Activated T-cell treated with anti-CD3 and anti-CD28 coated beads, Interleukin-2, amount 50 U/mL, for 72 hours (primary cell): Measurements from ENCODE around the gene CTSD. TPM values are rescaled to one million over a fixed set of nuclear protein-coding genes. Genes with fewer than 3 reads are reported as not detected.

Experiments used
- ATAC-seq, 2 donors: fragments of 150-1000 bp; cut with Tn5 transposase; replicated peaks in 1 of 2; 2 replicates each; pipeline ENCODE4 v1.10.0; 2021; ENCODE audit warnings: moderate library complexity in 2 of 2, mild to moderate bottlenecking in 1 of 2
- DNase-seq, 2 donors: peaks; one replicate each; pipeline ENCODE4 v3.0.0; 2021 to 2022; ENCODE audit warnings: mixed read lengths in 1 of 2
- H3K27ac Mint-ChIP-seq: one replicate; pipeline ENCODE4 v1.8.0; 2022; ENCODE audit warnings: mild to moderate bottlenecking, moderate library complexity, mixed read lengths
- H3K27me3 Mint-ChIP-seq: one replicate; pipeline ENCODE4 v1.8.0; 2022; ENCODE audit warnings: low read depth, mixed read lengths
- H3K36me3 Mint-ChIP-seq, 2 donors: one replicate each; pipeline ENCODE4 v1.8.0; 2022; ENCODE audit warnings: mixed read lengths in 2 of 2, mild to moderate bottlenecking in 1 of 2; ENCODE audit not compliant: insufficient read depth in 2 of 2
- H3K4me1 Mint-ChIP-seq: one replicate; pipeline ENCODE4 v1.8.0; 2022; ENCODE audit warnings: low read depth, mixed read lengths
- H3K4me3 Mint-ChIP-seq, 2 donors: one replicate each; pipeline ENCODE4 v1.8.0; 2022; ENCODE audit warnings: mild to moderate bottlenecking in 2 of 2, mixed read lengths in 2 of 2, moderate library complexity in 2 of 2
- H3K9me3 Mint-ChIP-seq, 2 donors: one replicate each; pipeline ENCODE4 v1.8.0; 2022; ENCODE audit warnings: mixed read lengths in 2 of 2
- total RNA-seq, 2 donors: library from RNA; stranded (reverse); gene quantifications; one replicate each; pipeline ENCODE4 v1.2.3, GENCODE V29; 2022

CTSD gene
- total RNA-seq, 2 donors from 2014 or later: 56.2 to 66.9 TPM

- Mint-ChIP-seq H3K9me3 (peaks cover 6 to 8% of the 10 kb centered on the region in 2 donors), H3K4me1 (peaks cover 14% of the 10 kb centered on the region), H3K36me3 (no peaks in the 10 kb centered on the region), H3K27ac (no peak overlapping the region), H3K4me3 (no peak overlapping the region), H3K27me3 (peaks cover 15% of the 10 kb centered on the region)
- DNase-seq (no peak), ATAC-seq (no peak)
Measured at GRCh38 chr11:1745701-1746320, 17.9 kb downstream of the CTSD start.

GRCh38 chr11:1744891-1745700 is 18.6 kb downstream of the CTSD start:
- Mint-ChIP-seq H3K9me3 (peaks cover 6 to 8% of the 10 kb centered on the region in 2 donors), H3K27me3 (peaks cover 8% of the 10 kb centered on the region), H3K4me3 (no peak overlapping the region), H3K4me1 (peaks cover 8% of the 10 kb centered on the region), H3K27ac (no peak overlapping the region), H3K36me3 (no peaks in the 10 kb centered on the region)
- DNase-seq (no peak), ATAC-seq (no peak)

- Mint-ChIP-seq H3K27ac (no peak overlapping the region), H3K4me1 (peaks cover under 1% of the 10 kb centered on the region), H3K9me3 (peaks cover 6 to 8% of the 10 kb centered on the region in 2 donors), H3K36me3 (no peaks in the 10 kb centered on the region), H3K27me3 (peaks cover under 1% of the 10 kb centered on the region), H3K4me3 (no peak overlapping the region)
- DNase-seq (no peak), ATAC-seq (no peak)
Measured at GRCh38 chr11:1744137-1744886, 19.4 kb downstream of the CTSD start.

- no peaks in the 10 kb centered on the region for H3K4me1 Mint-ChIP-seq
- no peak overlapping the region for H3K27ac Mint-ChIP-seq
- DNase-seq (no peak), ATAC-seq (no peak)
- H3K9me3 Mint-ChIP-seq: peaks cover 6 to 8% of the 10 kb centered on the region in 2 donors
- H3K27me3 Mint-ChIP-seq: no peaks in the 10 kb centered on the region
- no peak overlapping the region for H3K4me3 Mint-ChIP-seq
- no peaks in the 10 kb centered on the region for H3K36me3 Mint-ChIP-seq
Measured at GRCh38 chr11:1743585-1744136, 20.1 kb downstream of the CTSD start.

- DNase-seq: no peak
- no peak overlapping the region for H3K4me3 Mint-ChIP-seq
- ATAC-seq: no peak
- H3K36me3 Mint-ChIP-seq: peaks cover 0 to under 1% of the 10 kb centered on the region in 2 donors
- no peak overlapping the region for H3K27ac Mint-ChIP-seq
- peaks cover 8% of the 10 kb centered on the region in 2 donors for H3K9me3 Mint-ChIP-seq
- H3K27me3 Mint-ChIP-seq: no peaks in the 10 kb centered on the region
- no peaks in the 10 kb centered on the region for H3K4me1 Mint-ChIP-seq
Measured at GRCh38 chr11:1742869-1743584, 20.7 kb downstream of the CTSD start.

- peaks cover 0 to 4% of the 10 kb centered on the region in 2 donors for H3K36me3 Mint-ChIP-seq
- peaks cover 8 to 11% of the 10 kb centered on the region in 2 donors for H3K9me3 Mint-ChIP-seq
- DNase-seq: no peak
- no peaks in the 10 kb centered on the region for H3K27me3 Mint-ChIP-seq
- H3K27ac Mint-ChIP-seq: no peak overlapping the region
- peak; percentile 57 to 75 for ATAC-seq
- no peaks in the 10 kb centered on the region for H3K4me1 Mint-ChIP-seq
- H3K4me3 Mint-ChIP-seq: no peak overlapping the region
Measured at GRCh38 chr11:1742371-1742770, 21.4 kb downstream of the CTSD start.

GRCh38 chr11:1741741-1742140 is 22.0 kb downstream of the CTSD start:
- no peak for DNase-seq

GRCh38 chr11:1740786-1741530 is 22.8 kb downstream of the CTSD start:
- ATAC-seq (no peak), DNase-seq (no peak)
- Mint-ChIP-seq H3K27ac (no peak overlapping the region), H3K9me3 (peaks cover 15 to 18% of the 10 kb centered on the region in 2 donors), H3K4me3 (no peak overlapping the region), H3K27me3 (no peaks in the 10 kb centered on the region), H3K36me3 (peaks cover 10 to 14% of the 10 kb centered on the region in 2 donors), H3K4me1 (no peaks in the 10 kb centered on the region)

More at GRCh38 chr11:1741741-1742140, 22.0 kb downstream of the CTSD start:
- Mint-ChIP-seq H3K27ac (no peak overlapping the region), H3K4me1 (no peaks in the 10 kb centered on the region), H3K27me3 (no peaks in the 10 kb centered on the region), H3K9me3 (peaks cover 10 to 13% of the 10 kb centered on the region in 2 donors), H3K4me3 (no peak overlapping the region), H3K36me3 (peaks cover 2 to 7% of the 10 kb centered on the region in 2 donors)
- no peak for ATAC-seq

- no peak for DNase-seq
Measured at GRCh38 chr11:1739576-1739975, 24.2 kb downstream of the CTSD start.

GRCh38 chr11:1738380-1738779 is 25.3 kb downstream of the CTSD start:
- Mint-ChIP-seq H3K4me1 (peaks cover 11% of the 10 kb centered on the region), H3K27me3 (no peaks in the 10 kb centered on the region), H3K36me3 (peaks cover 12 to 20% of the 10 kb centered on the region in 2 donors), H3K27ac (no peak overlapping the region), H3K9me3 (peaks cover 11 to 17% of the 10 kb centered on the region in 2 donors), H3K4me3 (no peak overlapping the region)
- ATAC-seq (no peak), DNase-seq (no peak)

More at GRCh38 chr11:1739576-1739975, 24.2 kb downstream of the CTSD start:
- no peak overlapping the region for H3K4me3 Mint-ChIP-seq
- ATAC-seq: no peak
- no peak overlapping the region for H3K27ac Mint-ChIP-seq
- H3K9me3 Mint-ChIP-seq: peaks cover 11 to 17% of the 10 kb centered on the region in 2 donors
- no peaks in the 10 kb centered on the region for H3K27me3 Mint-ChIP-seq
- H3K36me3 Mint-ChIP-seq: peaks cover 12 to 20% of the 10 kb centered on the region in 2 donors
- no peaks in the 10 kb centered on the region for H3K4me1 Mint-ChIP-seq

- no peak for DNase-seq
- no peak overlapping the region for H3K4me3 Mint-ChIP-seq
Measured at GRCh38 chr11:1737080-1737757, 26.5 kb downstream of the CTSD start.

More at GRCh38 chr11:1737080-1737757, 26.5 kb downstream of the CTSD start:
- Mint-ChIP-seq H3K4me1 (peaks cover 11% of the 10 kb centered on the region), H3K36me3 (peaks cover 12 to 20% of the 10 kb centered on the region in 2 donors), H3K9me3 (peaks cover 11 to 17% of the 10 kb centered on the region in 2 donors), H3K27me3 (peaks cover under 1% of the 10 kb centered on the region), H3K27ac (no peak overlapping the region)
- no peak for ATAC-seq
